HG03045 (cell line): ENCODE data around the gene LYZL4.

Experiments used
- ATAC-seq: cut with Tn5 transposase; IDR thresholded peaks from one replicate; pipeline ENCODE4 v1.9.1; 2021; ENCODE audit warnings: mild to moderate bottlenecking, moderate library complexity; ENCODE audit not compliant: unreplicated experiment

Gene LYZL4

GRCh38 chr3:42376344-42376798 lies 34.0 kb downstream of the LYZL4 start:
- no peak for ATAC-seq

GRCh38 chr3:42375121-42375800 lies 35.1 kb downstream of the LYZL4 start:
- no peak for ATAC-seq

GRCh38 chr3:42371776-42372175 lies 38.6 kb downstream of the LYZL4 start:
- no peak for ATAC-seq

- ATAC-seq, result no peak
Observed at GRCh38 chr3:42369832-42370231, 40.6 kb downstream of the LYZL4 start.

DNA sequence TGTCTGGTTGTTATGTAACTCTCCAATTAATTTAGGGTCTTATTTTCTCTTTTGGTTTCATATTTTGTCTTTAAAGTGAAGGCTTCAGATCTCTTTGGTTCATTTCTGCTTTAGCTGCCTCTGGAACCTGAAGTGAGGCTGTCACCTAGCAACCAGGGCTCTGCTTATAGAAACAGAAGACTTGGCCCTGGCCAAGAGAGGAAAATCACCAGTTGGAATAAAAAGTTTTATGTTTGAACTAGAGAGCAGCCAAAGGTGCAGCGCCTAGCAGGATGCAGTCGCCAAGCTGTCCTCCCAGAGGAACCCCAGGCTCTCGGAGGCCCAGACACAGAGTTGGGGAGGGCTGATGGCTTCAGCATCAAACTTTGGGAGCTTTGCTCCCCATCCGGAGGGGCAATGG lies 41.1 kb downstream of the LYZL4 start:
- ATAC-seq, result no peak

GRCh38 chr3:42368861-42369260 lies 41.5 kb downstream of the LYZL4 start:
- no peak for ATAC-seq

- ATAC-seq, result no peak
Observed at GRCh38 chr3:42367903-42368302, 42.5 kb downstream of the LYZL4 start.

DNA sequence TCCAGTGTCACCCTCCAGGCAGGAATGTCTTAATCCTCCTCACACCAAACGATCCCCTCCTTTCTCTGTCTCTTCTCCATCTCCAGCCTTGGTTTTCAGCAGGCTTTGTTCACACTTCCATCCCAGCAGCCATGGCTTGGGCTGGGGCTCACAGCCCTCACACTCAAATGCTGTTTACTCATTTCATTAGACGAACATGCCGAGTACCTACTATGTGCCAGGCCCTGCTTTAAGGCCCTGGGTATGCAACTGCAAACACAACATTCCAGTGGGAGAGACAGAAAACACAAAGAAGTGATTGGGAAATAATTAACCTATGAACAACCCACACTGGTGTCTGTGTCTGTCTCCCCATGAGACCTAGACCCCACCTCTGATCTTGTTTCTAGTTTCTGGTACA lies 43.9 kb downstream of the LYZL4 start:
- no peak for ATAC-seq

GRCh38 chr3:42357335-42357734 lies 53.1 kb downstream of the LYZL4 start:
- ATAC-seq, result no peak

DNA sequence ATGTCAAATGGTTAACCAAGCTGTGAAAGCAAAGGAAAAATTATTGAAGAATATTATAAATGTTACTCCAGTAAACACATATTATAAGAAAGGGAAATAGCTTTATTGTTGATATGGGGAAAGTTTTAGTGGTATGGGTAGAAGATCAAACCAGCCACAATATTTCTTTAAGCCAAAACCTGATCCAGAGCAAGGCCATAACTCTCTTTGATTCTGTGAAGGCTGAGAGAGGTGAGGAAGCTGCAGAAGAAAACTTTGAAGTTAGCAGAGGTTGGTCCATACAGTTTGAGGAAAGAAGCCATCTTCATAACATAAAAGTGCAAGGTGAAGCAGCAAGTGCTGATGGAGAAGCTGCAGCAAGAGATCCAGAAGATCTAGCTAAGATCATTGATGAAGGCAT lies 54.8 kb downstream of the LYZL4 start:
- ATAC-seq, result no peak

- ATAC-seq, result no peak
Observed at GRCh38 chr3:42353631-42354030, 56.8 kb downstream of the LYZL4 start.

DNA sequence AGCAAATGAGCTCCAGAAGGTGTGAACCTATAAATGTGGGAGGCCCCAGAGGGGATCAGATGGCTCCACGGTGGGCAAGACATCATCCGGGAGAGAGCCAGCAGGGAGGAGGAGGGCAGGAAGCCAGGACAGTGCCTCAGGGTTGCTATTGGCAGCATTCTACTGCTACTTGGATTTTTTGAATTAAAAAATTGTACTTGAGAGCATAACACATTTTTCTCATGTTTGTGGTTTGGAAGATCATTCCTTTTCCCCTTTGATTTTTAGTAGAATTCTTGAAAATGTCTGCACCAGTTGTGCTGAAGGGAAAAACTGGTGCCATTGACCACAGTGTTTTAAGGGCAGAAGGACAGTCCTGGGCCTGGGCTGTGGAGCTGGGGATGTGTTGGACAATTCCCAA lies 59.2 kb downstream of the LYZL4 start:
- no peak for ATAC-seq

- no peak for ATAC-seq
Observed at GRCh38 chr3:42349765-42350594, 60.4 kb downstream of the LYZL4 start.

DNA sequence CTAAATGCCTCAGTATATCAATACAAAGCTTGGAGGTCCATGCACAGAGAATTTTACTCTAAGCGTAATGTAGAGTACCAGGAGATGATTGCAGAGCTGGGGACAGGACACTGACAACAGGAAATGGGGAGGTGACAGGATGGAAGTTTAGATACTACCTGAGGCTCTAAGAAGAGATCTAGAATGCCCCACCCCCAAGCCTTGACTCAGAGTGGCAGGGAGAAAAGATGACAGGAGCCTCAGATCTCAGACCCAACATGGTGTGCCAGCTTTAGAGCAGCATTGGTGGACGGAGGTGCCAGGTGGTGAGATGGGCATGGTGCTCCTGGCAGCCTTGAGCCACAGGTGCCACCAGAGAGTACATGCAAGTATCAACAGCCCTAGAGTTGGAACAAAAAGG lies 62.5 kb downstream of the LYZL4 start:
- ATAC-seq, result no peak
